K562 (cell line): Measurements from ENCODE around the gene ATP5PO.
"Not testable (repeated sequence)": the region's sequence is repeated elsewhere in the genome, so short reads cannot be mapped to it uniquely, and the experiment has no call there.

Experiments
- REST ChIP-seq, 2 experiments: fragments of 450-650 bp; formaldehyde crosslinking in 1 of 2; IDR thresholded peaks; 2 replicates each; pipeline versions ENCODE4 v1.4.0 to v1.6.1; 2014 to 2020; ENCODE audit warnings: mild to moderate bottlenecking in 2 of 2, borderline replicate concordance in 1 of 2, low read depth in 1 of 2
- TEAD2 ChIP-seq: fragments of 450-650 bp; IDR thresholded peaks from 2 replicates; pipeline ENCODE4 v1.6.1; 2016; ENCODE audit warnings: missing genetic modification characterization, control low read depth, missing compliant biosample characterization

DNA sequence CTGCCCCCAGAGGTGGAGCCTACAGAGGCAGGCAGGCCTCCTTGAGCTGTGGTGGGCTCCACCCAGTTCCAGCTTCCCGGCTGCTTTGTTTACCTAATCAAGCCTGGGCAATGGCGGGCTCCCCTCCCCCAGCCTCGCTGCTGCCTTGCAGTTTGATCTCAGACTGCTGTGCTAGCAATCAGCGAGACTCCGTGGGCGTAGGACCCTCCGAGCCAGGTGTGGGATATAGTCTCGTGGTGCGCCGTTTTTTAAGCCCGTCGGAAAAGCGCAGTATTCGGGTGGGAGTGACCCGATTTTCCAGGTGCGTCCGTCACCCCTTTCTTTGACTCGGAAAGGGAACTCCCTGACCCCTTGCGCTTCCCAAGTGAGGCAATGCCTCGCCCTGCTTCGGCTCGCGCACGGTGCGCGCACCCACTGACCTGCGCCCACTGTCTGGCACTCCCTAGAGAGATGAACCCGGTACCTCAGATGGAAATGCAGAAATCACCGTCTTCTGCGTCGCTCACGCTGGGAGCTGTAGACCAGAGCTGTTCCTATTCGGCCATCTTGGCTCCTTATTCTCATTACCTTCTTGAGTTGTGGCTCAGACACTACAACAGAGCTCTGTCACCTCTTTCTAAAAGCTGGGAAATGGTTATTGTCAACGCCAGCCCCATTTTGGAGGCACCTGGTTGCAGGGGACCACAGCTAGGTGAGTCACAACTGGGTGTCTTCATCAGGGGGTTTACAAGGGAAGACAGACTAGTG is 15.6 kb upstream of the ATP5PO start:
- not testable (repeated sequence) for TF ChIP-seq TEAD2 (tag); REST (IDR thresholded peaks at IDR 0.05; ENCODE audit: borderline replicate concordance); REST (CRISPR knock-in tag; IDR thresholded peaks at IDR 0.05; ENCODE audit: low read depth)
